Hematopoietic multipotent progenitor cell treated with erythropoietin and hydrocortisone succinate and interleukin-3 and kit ligand, for 6 days (in vitro differentiated cells): ENCODE results near the gene DBNL.
A peak's percentile ranks its signal among the peaks of the same experiment; 100 is the strongest.
"Not testable (repeated sequence)": the region's sequence is repeated elsewhere in the genome, so short reads cannot be mapped to it uniquely, and the experiment has no call there.

ENCODE experiments used
- DNase-seq: peaks from one replicate; pipeline ENCODE4 v3.0.0-alpha.2; 2015

The DBNL gene

DNA sequence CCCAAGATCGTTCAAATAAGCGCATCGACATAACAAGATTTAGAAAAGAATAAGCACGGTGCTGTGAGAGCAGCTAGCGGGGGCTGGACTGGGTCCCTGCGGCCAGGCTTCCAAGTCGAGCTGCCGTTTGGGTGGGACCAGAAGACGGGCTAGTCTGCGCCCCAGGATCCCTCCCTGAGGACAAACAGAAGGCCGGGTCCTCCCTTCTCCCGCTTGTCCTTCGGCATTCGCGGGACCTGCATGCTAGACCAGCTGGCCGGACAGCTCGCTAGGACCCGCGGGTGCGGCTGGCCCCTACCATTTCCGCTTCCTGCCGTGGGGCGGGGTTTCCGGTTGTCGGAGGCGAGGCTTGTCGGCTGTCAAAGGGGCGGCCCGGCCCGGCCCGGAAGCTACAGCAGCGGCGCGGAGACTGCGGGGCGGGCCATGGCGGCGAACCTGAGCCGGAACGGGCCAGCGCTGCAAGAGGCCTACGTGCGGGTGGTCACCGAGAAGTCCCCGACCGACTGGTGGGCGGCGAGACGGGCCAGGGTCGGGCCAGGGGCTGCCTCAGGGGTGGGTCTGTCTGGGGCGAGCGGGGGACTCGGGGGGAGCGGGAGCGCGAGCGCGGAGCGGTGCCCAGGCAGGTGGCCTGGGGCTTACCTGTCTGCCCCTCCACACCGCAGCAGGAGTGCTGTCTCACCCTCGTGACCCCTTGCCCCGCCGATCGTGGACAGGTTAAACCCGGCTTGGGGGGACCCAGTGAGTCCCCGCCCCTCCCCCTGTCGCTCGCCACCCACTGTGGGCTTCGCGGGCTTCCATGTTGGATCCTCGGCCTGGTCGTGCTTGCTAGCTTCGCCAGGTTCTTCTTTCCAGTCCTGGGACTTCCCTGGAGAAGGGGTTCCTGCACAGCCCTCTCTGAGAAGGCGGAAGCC lies at the start of gene DBNL:
DBNL (plus strand) TSS at position 388 of the 911 bp plus-strand sequence; CDS start at position 424, 36 bp downstream.
- peak; percentile 94 for DNase-seq

- DNase-seq: not testable (repeated sequence)
These were observed 47.0 kb upstream of the DBNL start, which contains the start of gene SPDYE1 for GRCh38 chr7:43997532-43997931. SPDYE1 (plus strand) TSS chr7:43997897; CDS start chr7:43999950, 2,053 bp downstream.

GRCh38 chr7:44012081-44012480 lies 32.4 kb upstream of the DBNL start:
- DNase-seq: not testable (repeated sequence)

- not testable (repeated sequence) for DNase-seq
These were observed 29.4 kb upstream of the DBNL start for GRCh38 chr7:44015090-44015489.

DNA sequence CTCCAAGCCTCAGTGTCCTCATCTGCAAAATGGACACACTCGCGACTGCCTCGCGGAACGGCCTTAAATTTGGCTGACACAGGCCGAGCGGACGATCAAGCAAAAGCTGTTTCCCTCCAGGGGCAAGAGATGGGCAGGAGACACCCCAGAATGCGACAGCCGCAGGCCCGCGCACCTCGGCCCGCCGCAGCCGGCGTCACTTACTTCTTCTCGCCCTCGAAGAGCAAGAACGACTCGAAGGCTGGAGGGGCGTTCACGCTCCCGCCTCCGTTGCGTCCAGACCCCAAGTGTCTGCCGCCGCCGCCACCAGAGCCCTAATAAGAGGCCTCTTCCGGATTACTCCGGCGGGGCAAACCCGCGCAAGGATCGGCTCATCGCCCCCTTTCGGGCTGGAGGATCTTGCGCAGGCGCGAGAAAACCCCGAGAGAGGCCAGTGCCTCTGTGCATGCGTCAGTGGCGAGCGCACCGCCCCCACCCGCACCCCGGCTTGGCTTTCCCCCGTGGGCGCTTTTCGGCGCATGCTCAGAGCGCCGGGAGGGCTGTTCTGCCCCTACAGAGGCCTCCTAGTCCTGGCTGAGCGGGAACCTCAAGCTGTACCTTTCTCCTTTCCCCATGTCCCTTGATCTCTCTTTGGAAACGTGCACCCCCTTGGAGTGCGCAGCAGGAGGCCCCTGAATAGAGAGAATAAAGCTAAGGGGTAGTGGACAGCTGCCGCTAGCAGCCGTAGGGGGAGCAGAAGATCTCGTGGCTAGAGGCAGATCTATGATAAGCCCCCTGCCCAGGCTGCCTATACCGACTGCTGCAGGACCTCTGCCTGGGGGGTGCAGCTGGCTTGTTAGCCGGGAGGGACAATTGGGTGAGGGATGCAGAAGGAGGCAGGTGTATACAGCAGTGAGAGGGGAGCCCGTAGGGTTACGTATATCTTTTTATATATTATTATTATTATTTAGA lies 25.4 kb upstream of the DBNL start:
- DNase-seq: peak; percentile 97

- not testable (repeated sequence) for DNase-seq
These were observed 24.7 kb upstream of the DBNL start for GRCh38 chr7:44019825-44020224.

GRCh38 chr7:44022069-44022468 lies 22.4 kb upstream of the DBNL start:
- not testable (repeated sequence) for DNase-seq

- not testable (repeated sequence) for DNase-seq
These were observed 21.6 kb upstream of the DBNL start for GRCh38 chr7:44022796-44023467.

DNA sequence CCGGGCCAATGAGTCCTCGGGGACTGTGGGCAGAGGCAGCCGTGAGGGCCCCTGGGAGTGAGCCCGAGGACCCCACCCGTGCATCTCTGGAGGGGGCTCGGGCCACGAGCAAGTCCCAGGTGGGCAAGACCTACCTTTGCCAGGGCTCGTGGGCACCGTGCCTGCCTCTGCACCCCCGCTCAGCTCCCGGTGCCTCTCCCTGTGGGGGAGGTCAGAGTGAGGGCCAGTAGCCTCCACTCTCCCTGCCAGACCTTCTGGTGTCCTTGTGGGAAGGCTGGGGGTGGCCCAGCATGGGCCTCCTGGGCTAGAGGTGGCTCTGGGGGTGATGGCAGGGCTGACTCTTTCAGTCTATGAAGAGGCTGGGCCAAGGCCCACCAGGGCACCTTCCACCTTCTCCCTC lies 15.1 kb upstream of the DBNL start:
- DNase-seq: not testable (repeated sequence)

DNA sequence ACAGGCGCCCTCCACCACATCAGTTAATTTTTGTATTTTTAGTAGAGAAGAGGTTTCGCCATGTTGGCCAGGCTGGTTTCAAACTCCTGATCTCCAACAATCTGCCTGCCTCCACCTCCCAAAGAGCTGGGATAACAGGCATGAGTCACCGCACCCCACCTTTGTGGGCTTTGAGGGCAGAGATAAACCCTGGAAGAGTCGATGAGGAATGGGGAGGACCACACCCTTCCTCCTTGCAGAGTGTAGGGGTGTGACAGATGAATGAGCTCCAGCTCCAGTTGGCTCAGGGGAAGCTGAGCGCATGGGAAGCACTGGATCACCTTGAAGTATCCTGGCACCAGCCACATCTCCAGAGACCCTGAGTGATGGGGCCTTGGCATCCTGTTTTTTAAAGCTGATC lies 14.5 kb upstream of the DBNL start:
- not testable (repeated sequence) for DNase-seq

DNA sequence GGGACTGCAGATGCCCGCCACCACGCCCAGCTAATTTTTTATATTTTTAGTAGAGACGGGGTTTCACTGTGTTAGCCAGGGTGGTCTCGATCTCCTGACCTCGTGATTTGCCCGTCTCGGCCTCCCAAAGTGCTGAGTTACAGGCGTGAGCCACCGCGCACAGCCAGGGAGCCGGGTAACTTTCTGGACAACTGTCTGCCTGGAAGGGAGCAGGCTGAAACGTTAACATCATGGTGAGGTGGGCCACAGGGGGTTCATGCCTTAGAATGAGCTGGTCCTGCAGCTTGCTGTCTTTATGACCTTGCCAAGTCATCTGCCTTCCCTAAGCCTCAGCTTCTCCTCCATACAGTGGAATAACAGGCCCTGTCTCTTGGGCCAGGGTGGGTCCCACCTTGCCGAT lies 13.2 kb upstream of the DBNL start:
- not testable (repeated sequence) for DNase-seq

GRCh38 chr7:44032031-44032430 lies 12.5 kb upstream of the DBNL start:
- not testable (repeated sequence) for DNase-seq

DNA sequence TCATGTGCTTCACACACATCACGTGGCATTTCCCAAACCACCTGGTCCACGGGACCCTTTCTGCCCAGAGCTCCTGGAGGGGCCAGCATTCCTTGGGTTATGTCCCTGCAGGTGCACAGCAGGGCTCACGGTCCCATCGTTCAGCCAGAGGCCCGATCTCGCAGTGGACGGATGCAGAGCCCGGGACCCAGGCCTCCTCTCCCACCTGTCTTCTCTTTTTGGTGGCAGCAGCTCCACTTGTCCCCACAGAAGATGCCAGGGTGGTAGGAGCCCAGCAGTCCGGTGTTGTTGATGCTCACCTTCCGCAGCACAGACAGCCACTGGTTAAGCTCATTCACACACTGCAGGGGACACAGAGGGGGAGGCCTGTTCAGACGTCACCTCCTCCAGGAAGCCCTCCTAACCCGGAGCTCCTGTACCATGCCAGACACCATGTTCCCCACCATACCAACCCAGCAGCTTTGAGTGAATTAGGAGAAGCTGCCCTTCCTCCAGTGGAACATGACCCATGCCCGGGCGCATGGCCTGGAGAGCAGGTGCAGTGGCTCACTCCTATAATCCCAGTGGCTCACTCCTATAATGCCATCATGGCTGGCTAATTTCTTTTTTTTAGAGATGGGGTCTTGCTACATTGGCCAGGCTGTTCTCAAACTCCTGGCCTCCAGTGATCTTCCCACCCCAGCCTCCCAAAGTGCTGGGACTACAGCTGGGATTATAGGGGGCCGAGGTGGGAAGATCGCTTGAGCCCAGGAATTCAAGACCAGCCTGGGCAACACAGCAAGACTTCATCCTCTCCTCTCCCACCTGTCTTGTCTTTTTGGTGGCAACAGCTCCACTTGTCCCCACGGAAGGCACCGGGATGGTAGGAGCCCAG lies 10.3 kb upstream of the DBNL start:
- not testable (repeated sequence) for DNase-seq

- DNase-seq: peak; percentile 40
These were observed 8.1 kb upstream of the DBNL start for GRCh38 chr7:44036364-44036763.

DNA sequence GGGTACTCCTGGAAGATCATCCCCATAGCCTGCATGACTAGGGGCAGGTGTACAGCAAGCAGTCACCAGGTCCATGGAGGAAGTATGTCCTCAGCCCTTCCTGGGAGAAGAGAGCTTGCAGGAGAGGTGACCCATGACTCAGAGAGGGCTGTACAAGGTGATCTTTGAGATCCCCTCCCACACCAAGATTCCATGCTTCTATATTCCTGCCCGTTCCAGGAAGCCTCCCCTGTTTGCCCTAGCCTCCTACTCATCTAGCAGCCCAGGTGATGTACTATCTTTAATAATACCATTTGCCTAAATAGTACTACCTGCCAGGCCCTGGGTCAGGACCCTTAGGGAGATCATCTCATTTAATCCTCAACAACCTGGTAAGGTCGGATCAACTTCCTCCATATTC lies 6.6 kb upstream of the DBNL start:
- DNase-seq: not testable (repeated sequence)

DNA sequence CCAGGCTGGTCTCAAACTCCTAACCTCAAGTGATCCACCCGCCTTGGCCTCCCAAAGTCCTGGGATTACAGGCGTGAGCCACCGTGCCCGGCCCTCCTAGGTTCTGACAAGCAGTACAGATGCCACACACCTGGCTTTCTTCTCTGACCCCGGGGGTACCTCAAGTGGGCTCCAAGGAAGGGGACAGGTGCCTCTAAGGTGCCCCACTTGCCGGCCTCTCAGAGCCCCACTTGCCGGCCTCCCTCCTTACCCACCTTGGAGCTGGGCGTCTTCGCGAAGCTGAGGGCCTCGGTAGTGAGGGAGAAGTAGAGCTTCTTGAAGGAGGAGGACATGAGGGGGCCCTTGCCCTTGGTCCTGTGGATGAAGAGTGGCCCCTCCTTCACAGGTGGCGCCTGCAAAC lies 5.9 kb upstream of the DBNL start:
- DNase-seq: not testable (repeated sequence)

GRCh38 chr7:44038961-44039558 lies 5.4 kb upstream of the DBNL start:
- peak; percentile 89 for DNase-seq

DNA sequence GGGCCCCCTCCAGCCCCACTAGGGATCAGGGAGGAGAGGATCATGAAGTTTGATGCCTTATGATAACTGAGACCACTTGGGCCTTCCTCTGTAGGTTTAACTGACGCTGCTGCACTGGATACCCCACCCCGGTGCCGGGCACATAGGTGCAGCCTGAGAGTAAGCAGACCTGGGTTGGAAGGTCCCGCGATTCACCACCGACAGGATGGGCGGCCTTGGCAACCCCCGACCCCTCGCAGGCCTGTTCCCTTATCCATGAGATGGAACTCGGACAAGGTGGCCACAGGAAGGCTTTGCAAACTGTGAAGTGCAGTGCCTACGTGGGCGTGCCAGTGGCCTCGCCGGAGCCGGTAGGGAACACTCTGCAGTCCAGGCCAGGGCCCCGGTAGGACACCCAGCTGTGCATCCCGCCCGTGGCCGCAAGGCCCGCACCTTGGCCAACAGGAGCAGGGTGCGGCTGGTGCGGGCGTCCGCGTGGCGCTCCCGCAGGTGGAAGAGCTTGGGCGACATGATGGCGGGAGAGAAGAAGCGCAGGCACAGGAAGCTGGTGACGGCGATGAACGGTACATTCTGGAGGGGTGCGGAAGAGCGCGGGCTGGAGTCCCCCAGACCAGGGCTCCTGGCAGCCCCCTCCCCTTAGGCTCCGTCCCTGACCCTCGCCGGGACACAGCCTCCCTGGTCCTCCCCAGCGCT lies 4.6 kb upstream of the DBNL start:
- DNase-seq: not testable (repeated sequence)

- peak; percentile 44 for DNase-seq
These were observed 4.0 kb upstream of the DBNL start for GRCh38 chr7:44040493-44040891.

DNA sequence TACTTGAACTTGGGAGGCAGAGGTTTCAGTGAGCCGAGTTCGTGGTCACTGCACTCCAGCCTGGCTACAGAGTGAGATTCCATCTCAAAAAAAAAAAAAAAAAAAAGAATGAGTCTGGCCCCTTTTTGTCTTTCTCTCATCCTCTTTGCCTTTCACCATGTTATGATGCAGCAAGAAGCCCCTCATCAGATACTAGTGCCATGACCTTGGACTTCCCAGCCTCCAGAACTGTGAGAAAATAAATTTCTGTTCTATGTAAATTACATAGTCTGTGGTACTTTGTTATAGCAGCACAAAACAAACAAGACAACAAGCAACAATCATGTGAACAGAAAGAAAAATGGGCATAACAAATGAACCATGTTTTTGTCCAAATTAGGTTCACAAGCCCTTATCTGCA lies 2.3 kb upstream of the DBNL start:
- no peak for DNase-seq

GRCh38 chr7:44043902-44044301 lies 600 bp upstream of the DBNL start:
- DNase-seq: no peak
